ENCODE measurements around the gene TMEM114. TPM values are rescaled to one million over a fixed set of nuclear protein-coding genes. Genes with fewer than 3 reads are reported as not detected.

TMEM114 gene
- not detected in 2 replicates for total RNA-seq

DNA sequence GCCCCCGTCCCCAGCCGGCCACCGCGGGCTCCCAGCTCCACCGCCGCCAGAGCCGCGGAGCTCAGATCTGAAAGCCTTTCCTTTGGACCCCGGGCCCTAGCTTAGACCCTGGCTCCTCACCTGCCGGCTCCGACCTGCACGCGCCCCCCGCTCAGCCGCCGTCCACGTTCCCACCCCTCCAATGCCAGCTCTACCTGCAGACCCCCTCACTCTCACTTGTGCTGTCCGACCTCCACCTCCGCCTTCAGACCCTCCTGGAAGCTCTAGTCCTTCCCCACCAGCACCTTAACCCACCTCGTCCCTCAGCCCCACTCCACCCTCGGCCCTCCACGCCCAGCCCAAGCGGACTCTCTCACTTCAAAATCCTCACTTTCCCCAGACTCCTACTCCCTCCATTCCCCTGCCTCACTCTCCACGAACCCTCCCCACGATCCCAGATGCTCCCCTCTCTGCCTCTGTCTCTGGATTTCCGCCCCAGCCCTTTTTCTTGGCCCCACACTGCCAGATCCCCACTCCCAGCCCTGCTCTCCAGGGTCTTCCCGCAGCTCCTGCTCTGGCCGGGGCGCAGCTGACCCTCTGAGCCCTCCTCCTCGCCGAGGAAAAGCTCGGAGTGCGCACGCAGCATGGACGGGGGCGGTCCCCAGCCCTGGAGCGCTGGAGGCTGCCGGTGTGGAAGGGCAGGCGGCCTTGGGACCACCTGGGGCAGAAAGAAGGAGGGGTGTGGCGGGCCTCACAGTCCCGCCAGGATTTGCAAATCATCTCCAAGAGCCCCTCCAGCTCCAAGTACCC, at the start of gene TMEM114:
TSS of gene TMEM114 (minus strand) at position 612 of the 789 bp plus-strand sequence. CDS start 673 bp downstream, outside the sequence.

DNA sequence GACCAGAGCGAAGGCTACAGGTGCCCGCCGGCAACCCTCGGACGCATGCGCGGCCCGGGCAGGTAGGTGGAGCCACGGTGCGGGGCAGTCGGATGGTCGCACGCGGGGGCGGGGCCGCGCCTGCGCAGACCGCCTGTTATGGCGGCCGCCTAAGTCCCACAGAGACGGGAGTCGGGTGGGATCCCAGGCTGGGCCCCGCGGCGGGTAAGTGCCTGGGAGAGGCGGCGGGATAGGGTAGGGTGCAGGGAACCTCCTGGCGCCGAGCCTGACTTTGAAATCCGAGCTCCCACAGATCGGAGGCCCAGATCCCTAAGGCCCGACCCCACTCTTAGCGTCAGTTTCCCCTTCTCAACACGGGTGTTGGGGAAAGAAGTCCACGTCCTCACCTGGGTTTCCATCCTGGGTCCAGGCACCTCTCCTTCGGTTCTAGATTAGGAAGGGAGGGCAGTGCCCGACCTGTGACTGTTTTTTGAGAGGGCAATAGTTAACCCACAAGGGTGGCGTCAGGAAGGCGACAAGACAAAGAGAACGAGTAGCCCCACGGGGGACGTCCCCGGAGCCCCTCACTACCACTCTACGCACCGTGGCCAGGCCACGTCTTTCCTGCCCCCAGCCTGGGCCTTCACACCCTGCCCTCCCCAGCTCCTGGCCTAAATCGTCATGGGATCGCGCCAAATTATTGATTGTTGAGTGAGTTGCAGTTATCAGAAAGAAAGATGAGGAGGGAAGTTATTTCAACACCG, 31.4 kb upstream of the TMEM114 start, which contains the start of gene METTL22:
TSS of gene METTL22 (plus strand) at position 127 of the 743 bp plus-strand sequence. CDS start 3,968 bp downstream, outside the sequence.

Other genes starting within 250 kb of the TMEM114 start
- 20.6 and 23.5 TPM in 2 replicates for gene METTL22, start 31.2 kb upstream of the TMEM114 start, total RNA-seq
- 8.0 and 9.1 TPM in 2 replicates for gene ABAT, start 84.1 kb upstream of the TMEM114 start, total RNA-seq
- 3.4 and 3.6 TPM in 2 replicates for gene TMEM186, start 207.1 kb upstream of the TMEM114 start, total RNA-seq
- 55.9 and 58.1 TPM in 2 replicates for gene PMM2, start 207.3 kb upstream of the TMEM114 start, total RNA-seq

Data from articular chondrocyte of knee joint (primary cell).